ENCODE results near the gene IGF1.
"Not testable (repeated sequence)": the region's sequence is repeated elsewhere in the genome, so short reads cannot be mapped to it uniquely, and the experiment has no call there.

The IGF1 gene

DNA sequence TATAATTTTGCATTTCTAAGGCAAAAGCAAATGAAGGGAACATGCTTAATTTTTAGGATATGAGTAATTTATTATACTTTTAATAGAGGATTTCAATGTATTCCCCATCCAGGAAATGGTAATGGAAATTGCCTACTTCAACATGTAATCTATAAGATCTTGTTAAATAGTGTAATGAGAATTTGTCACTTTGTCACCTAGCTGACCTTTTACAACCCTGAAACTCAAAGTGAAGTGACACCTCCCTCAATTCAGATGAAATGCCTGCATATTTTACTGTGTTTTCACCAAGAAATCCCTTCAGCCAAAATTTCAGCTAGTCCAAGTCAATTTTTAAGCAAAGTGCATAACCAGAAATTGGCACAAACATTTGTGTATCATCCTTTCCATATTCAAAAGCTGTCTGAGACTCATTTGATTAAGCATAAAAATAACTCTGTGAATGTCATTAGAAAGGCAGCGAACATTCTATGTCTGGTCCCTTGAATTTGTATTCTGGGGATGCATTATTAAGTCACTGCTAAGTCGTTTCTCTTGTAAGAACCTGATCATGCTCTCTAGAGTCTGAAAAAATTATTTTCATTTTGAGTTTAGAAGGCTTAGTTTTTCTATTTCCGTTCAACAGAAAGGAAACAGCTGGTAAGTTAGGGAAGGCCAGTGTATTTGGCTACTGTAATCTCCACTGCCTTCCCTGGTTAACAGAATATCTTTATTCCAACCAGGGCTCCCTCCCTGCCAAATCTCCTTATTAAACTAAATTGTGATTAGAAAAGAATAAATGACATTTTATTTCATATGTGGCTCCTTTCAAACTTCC is 100.8 kb downstream of the IGF1 start:
- no peaks in the 10 kb centered on the region for H3K27me3 ChIP-seq (ENCODE audit: control insufficient read depth, insufficient read depth, low read length)
- peaks cover 8% of the 10 kb centered on the region; the same call in 1 of the 2 replicates for H3K9me3 ChIP-seq (ENCODE audit: control insufficient read depth, insufficient read depth, low read depth, low read length)
- no peaks in the 10 kb centered on the region for H3K4me1 ChIP-seq (ENCODE audit: control insufficient read depth, insufficient read depth, low read length)
- H3K9ac ChIP-seq (ENCODE audit: low read length): no peak overlapping the region
- no peak overlapping the region for H3K27ac ChIP-seq (ENCODE audit: low read depth, low read length)
- H3K4me3 ChIP-seq (ENCODE audit: low read depth, low read length): no peak overlapping the region
- no peaks in the 10 kb centered on the region for H3K36me3 ChIP-seq (ENCODE audit: control insufficient read depth, insufficient read depth, low read length)

DNA sequence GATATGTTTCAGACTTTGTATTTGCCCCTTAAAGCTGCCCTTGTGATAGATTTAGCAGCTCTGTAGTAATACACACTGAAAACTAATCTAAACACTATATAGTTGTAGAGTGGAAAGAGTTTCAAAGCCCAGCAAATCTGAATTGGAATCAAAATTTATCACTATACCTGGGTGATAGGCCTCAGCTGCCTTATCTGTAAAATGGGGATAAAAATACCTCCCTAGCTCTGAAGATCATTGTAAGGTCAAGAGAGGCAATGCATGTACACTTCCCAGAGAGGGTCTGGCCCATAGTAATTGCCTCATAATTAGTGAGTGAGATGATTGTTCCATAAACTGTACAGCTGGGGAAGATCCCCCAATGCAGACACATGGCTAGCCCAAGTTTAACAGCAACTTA is 103.6 kb downstream of the IGF1 start:
- Histone ChIP-seq H3K4me1 (ENCODE audit: control insufficient read depth, insufficient read depth, low read length) (no peaks in the 10 kb centered on the region), H3K4me3 (ENCODE audit: low read depth, low read length) (no peak overlapping the region), H3K27me3 (ENCODE audit: control insufficient read depth, insufficient read depth, low read length) (no peaks in the 10 kb centered on the region), H3K9ac (ENCODE audit: low read length) (no peak overlapping the region), H3K36me3 (ENCODE audit: control insufficient read depth, insufficient read depth, low read length) (no peaks in the 10 kb centered on the region), H3K9me3 (ENCODE audit: control insufficient read depth, insufficient read depth, low read depth, low read length) (no peaks in the 10 kb centered on the region), H3K27ac (ENCODE audit: low read depth, low read length) (no peak overlapping the region)

DNA sequence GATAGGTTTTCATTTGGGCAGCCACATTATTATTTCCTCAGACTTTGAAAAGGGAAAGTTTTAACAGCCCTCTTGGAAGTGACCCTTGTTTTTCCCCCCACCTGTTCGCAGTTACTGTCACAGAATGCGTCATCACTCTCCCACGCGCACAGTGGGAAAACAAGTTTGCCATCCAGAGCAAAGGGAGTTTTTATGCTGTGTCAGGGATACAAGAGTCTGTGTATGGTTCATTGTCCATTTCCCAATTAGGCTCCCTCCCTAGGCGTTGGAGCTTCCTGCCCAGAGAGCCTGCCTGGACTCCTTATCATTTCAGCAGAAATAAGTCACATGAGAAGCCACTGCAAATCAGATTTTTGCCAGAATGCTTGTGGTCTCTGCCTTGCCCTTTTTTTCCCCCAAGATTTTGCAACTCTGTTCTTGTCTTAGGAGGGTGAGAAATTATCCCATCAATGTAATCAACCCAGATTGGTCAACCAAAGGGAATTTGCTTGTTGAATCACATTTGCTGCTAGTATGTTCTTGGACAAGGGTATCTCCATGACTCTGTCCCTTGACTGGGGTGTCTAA is 104.1 kb downstream of the IGF1 start:
- no peak overlapping the region for H3K9ac ChIP-seq (ENCODE audit: low read length)
- no peak overlapping the region for H3K4me3 ChIP-seq (ENCODE audit: low read depth, low read length)
- H3K27ac ChIP-seq (ENCODE audit: low read depth, low read length): no peak overlapping the region
- no peaks in the 10 kb centered on the region for H3K9me3 ChIP-seq (ENCODE audit: control insufficient read depth, insufficient read depth, low read depth, low read length)
- H3K4me1 ChIP-seq (ENCODE audit: control insufficient read depth, insufficient read depth, low read length): no peaks in the 10 kb centered on the region
- H3K27me3 ChIP-seq (ENCODE audit: control insufficient read depth, insufficient read depth, low read length): no peaks in the 10 kb centered on the region
- no peaks in the 10 kb centered on the region for H3K36me3 ChIP-seq (ENCODE audit: control insufficient read depth, insufficient read depth, low read length)

DNA sequence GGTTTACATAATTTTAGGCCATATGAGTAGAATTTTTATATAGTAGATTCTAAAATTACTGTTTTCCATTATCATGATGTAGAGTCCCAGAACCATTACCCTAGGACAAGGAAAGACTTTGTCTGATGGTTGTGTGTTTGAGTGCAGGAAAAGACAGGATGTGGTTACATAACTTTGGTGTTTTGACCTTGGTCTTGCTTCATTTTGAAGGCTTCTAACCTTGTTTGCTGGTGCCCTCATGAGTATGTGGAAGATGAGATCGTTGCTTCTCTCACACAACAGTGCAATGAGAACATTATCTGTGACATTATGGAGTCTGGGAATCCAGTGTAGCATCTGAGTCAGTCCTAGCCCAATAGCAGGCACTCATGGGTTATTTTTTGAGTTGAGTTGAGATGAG is 106.2 kb downstream of the IGF1 start:
- Histone ChIP-seq H3K36me3 (ENCODE audit: control insufficient read depth, insufficient read depth, low read length) (no peaks in the 10 kb centered on the region), H3K9me3 (ENCODE audit: control insufficient read depth, insufficient read depth, low read depth, low read length) (0 out of 2 replicates have a peak, but pooled peaks cover 3% of the 10 kb centered on the region), H3K9ac (ENCODE audit: low read length) (no peak overlapping the region), H3K27me3 (ENCODE audit: control insufficient read depth, insufficient read depth, low read length) (no peaks in the 10 kb centered on the region), H3K4me1 (ENCODE audit: control insufficient read depth, insufficient read depth, low read length) (no peaks in the 10 kb centered on the region), H3K4me3 (ENCODE audit: low read depth, low read length) (no peak overlapping the region), H3K27ac (ENCODE audit: low read depth, low read length) (no peak overlapping the region)

DNA sequence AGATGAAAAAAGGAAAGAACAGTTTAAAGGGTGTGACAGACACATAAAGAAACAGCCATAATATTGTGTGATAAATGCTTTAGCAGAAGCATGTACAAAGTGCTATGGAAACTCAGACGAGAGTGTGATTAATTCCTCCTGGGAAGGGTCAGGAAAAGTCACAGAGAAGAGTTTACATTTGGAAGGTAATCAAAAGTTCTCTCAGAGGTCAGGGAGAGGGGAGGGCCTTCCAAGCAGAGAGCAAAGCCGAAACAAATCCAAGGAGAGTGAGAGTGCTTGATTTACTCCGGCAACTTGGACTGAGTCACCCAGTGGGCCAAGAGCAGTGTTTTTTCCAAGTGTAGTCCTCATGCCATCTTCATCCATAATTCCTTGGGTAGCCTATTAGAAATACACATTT is 108.3 kb downstream of the IGF1 start:
- Histone ChIP-seq H3K27ac (ENCODE audit: low read depth, low read length) (no peak overlapping the region), H3K36me3 (ENCODE audit: control insufficient read depth, insufficient read depth, low read length) (no peaks in the 10 kb centered on the region)

DNA sequence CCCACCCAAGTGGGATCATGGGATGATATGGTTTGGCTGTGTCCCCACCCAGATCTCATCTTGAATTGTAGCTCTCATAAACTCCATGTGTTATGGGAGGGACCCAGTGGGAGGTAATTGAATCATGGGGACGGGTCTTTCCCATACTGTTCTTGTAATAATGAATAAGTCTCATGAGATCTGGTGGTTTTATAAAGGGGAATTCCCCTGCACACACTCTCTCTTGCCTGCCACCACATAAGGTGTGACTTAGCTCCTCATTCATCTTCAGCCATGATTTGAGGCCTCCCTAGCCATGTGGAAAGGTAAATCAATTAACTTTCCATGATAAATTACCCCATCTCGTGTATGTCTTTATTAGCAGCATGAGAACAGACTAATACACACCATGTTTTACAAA is 109.2 kb downstream of the IGF1 start:
- no peak overlapping the region for H3K4me3 ChIP-seq (ENCODE audit: low read depth, low read length)
- no peaks in the 10 kb centered on the region for H3K36me3 ChIP-seq (ENCODE audit: control insufficient read depth, insufficient read depth, low read length)
- no peaks in the 10 kb centered on the region for H3K4me1 ChIP-seq (ENCODE audit: control insufficient read depth, insufficient read depth, low read length)
- peaks cover 16% of the 10 kb centered on the region for H3K9me3 ChIP-seq (ENCODE audit: control insufficient read depth, insufficient read depth, low read depth, low read length)
- no peaks in the 10 kb centered on the region for H3K27me3 ChIP-seq (ENCODE audit: control insufficient read depth, insufficient read depth, low read length)
- H3K9ac ChIP-seq (ENCODE audit: low read length): no peak overlapping the region
- H3K27ac ChIP-seq (ENCODE audit: low read depth, low read length): no peak overlapping the region

More for the DNA sequence above, 108.3 kb downstream of the IGF1 start:
- Histone ChIP-seq H3K4me3 (ENCODE audit: low read depth, low read length) (no peak overlapping the region), H3K27me3 (ENCODE audit: control insufficient read depth, insufficient read depth, low read length) (no peaks in the 10 kb centered on the region), H3K9me3 (ENCODE audit: control insufficient read depth, insufficient read depth, low read depth, low read length) (peaks cover 16% of the 10 kb centered on the region), H3K9ac (ENCODE audit: low read length) (no peak overlapping the region), H3K4me1 (ENCODE audit: control insufficient read depth, insufficient read depth, low read length) (no peaks in the 10 kb centered on the region)

DNA sequence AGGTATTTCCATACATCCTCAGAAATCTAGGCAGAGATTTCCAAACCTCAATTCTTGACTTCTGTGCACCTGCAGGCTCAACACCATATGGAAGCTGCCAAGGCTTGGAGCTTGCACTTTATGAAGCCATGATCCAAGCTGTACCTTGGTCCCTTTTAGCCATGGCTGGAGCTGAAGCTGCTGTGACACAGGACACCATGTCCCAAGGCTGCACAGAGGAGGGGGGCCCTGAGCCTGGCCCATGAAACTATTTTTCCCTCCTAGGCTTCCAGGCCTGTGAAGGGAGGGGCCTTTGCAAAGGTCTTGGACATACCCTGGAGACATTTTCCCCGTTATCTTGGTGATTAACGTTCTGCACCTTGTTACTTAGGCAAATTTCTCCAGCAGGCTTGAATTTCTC is 110.5 kb downstream of the IGF1 start:
- Histone ChIP-seq H3K27ac (ENCODE audit: low read depth, low read length) (no peak overlapping the region), H3K27me3 (ENCODE audit: control insufficient read depth, insufficient read depth, low read length) (no peaks in the 10 kb centered on the region), H3K4me3 (ENCODE audit: low read depth, low read length) (no peak overlapping the region), H3K4me1 (ENCODE audit: control insufficient read depth, insufficient read depth, low read length) (no peaks in the 10 kb centered on the region), H3K36me3 (ENCODE audit: control insufficient read depth, insufficient read depth, low read length) (no peaks in the 10 kb centered on the region), H3K9ac (ENCODE audit: low read length) (no peak overlapping the region), H3K9me3 (ENCODE audit: control insufficient read depth, insufficient read depth, low read depth, low read length) (peaks cover 16% of the 10 kb centered on the region)

DNA sequence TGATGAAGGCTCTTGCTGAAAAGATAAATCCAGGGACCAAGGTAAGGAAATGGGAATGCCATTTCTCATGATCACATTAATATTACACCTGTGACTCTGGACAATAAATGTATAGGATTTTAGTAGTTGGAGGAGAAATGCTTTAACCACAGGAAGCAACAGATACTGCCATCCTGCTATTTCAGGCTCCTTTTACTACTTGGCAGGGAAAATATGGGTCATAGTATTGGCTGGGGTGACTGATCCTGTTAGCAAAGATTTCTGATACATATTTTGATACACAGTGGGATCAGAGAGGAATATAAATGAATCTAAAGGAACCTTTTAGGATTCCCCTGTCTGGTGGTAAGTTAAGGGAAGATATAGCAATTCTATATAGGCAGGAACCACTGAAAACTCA is 115.0 kb downstream of the IGF1 start:
- Histone ChIP-seq H3K9me3 (ENCODE audit: control insufficient read depth, insufficient read depth, low read depth, low read length) (peaks cover 16% of the 10 kb centered on the region), H3K27me3 (ENCODE audit: control insufficient read depth, insufficient read depth, low read length) (no peaks in the 10 kb centered on the region), H3K4me1 (ENCODE audit: control insufficient read depth, insufficient read depth, low read length) (no peaks in the 10 kb centered on the region), H3K36me3 (ENCODE audit: control insufficient read depth, insufficient read depth, low read length) (no peaks in the 10 kb centered on the region), H3K27ac (ENCODE audit: low read depth, low read length) (no peak overlapping the region), H3K4me3 (ENCODE audit: low read depth, low read length) (no peak overlapping the region), H3K9ac (ENCODE audit: low read length) (no peak overlapping the region)

DNA sequence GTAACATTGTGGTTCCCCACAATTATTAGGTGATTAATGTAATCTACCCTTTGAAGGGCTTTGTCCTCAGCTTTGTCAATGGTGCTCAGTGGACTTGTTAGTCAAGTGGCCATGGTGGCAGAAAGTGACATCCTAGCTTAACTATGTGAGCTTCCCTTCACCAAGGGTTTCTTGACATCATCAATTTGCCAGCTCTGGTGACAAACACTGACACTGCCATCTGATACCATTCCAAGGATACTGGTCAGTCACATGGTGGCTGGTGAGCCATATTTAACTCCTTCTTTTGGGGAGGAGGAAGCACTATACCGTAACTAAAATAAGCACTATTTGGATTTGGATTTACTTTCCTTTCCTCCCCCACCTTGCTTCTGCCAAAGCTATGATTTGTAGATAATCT is 115.7 kb downstream of the IGF1 start:
- peaks cover 16% of the 10 kb centered on the region for H3K9me3 ChIP-seq (ENCODE audit: control insufficient read depth, insufficient read depth, low read depth, low read length)
- H3K36me3 ChIP-seq (ENCODE audit: control insufficient read depth, insufficient read depth, low read length): no peaks in the 10 kb centered on the region
- no peaks in the 10 kb centered on the region for H3K4me1 ChIP-seq (ENCODE audit: control insufficient read depth, insufficient read depth, low read length)
- no peak overlapping the region for H3K4me3 ChIP-seq (ENCODE audit: low read depth, low read length)
- no peak overlapping the region for H3K9ac ChIP-seq (ENCODE audit: low read length)
- H3K27ac ChIP-seq (ENCODE audit: low read depth, low read length): no peak overlapping the region
- H3K27me3 ChIP-seq (ENCODE audit: control insufficient read depth, insufficient read depth, low read length): no peaks in the 10 kb centered on the region

DNA sequence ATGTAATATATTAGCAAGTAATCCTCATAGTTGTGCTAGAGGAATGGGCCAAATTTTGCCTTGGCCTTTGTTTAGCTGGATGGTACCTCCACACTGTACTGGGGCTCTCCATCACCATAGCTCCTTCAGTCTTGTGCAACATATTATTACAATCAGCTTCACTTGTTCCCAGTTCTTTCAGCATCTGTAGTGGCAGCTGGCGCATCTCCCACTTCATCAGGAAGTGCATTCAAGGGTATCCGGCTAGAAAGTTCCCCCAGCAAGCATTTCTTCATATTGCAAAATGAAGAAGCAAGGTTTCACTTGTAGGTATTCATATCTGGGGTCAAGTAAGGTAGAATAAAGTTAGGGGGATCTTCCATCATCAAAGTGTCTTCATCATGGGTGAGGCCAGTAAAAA is 123.7 kb downstream of the IGF1 start:
- Histone ChIP-seq H3K36me3 (ENCODE audit: control insufficient read depth, insufficient read depth, low read length) (no peaks in the 10 kb centered on the region), H3K27ac (ENCODE audit: low read depth, low read length) (no peak overlapping the region), H3K9ac (ENCODE audit: low read length) (no peak overlapping the region), H3K27me3 (ENCODE audit: control insufficient read depth, insufficient read depth, low read length) (no peaks in the 10 kb centered on the region), H3K9me3 (ENCODE audit: control insufficient read depth, insufficient read depth, low read depth, low read length) (peaks cover 17% of the 10 kb centered on the region), H3K4me3 (ENCODE audit: low read depth, low read length) (no peak overlapping the region), H3K4me1 (ENCODE audit: control insufficient read depth, insufficient read depth, low read length) (no peaks in the 10 kb centered on the region)

DNA sequence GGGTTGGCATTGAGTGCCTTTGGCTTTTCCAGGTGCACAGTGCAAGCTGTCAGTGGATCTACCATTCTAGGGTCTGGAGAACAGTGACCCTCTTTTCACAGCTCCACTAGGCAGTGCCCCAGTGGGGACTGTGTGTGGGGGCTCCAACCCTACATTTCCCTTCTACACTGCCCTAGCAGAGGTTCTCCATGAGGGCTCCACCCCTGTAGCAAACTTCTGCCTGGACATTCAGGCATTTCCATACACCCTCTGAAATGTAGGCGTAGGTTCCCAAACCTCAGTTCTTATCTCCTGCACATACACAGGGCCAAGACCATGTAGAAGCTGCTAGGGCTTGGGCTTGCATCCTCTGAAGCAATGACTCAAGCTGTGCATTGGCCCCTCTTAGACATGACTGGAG is 126.1 kb downstream of the IGF1 start:
- H3K36me3 ChIP-seq (ENCODE audit: control insufficient read depth, insufficient read depth, low read length); H3K4me1 ChIP-seq (ENCODE audit: control insufficient read depth, insufficient read depth, low read length); H3K9ac ChIP-seq (ENCODE audit: low read length); H3K27me3 ChIP-seq (ENCODE audit: control insufficient read depth, insufficient read depth, low read length); H3K4me3 ChIP-seq (ENCODE audit: low read depth, low read length); H3K27ac ChIP-seq (ENCODE audit: low read depth, low read length): not testable (repeated sequence)
- peaks cover 17% of the 10 kb centered on the region for H3K9me3 ChIP-seq (ENCODE audit: control insufficient read depth, insufficient read depth, low read depth, low read length)

All from HUES6 (cell line).